Spleen (tissue), 7 donors: ENCODE data around the gene CPT1A.

ENCODE experiments used
- CTCF ChIP-seq, 11 experiments: fragments of 200-600 bp in 7 of 11; fragments of 450-650 bp in 4 of 11; sonication (generic) in 4 of 11; IDR thresholded peaks in 8 of 11; conservative IDR thresholded peaks in 3 of 11; 1 replicate in 7 of 11; 2 replicates in 4 of 11; pipeline versions ENCODE4 v1.4.0 to v1.8.0; 2016 to 2021; ENCODE audit warnings: antibody characterized with exemption in 11 of 11, inconsistent platforms in 4 of 11, mild to moderate bottlenecking in 1 of 11
- POLR2AphosphoS5 ChIP-seq, 3 donors: sonication (generic); formaldehyde crosslinking; IDR thresholded peaks; one replicate each; pipeline ENCODE4 v1.5.1; 2017; ENCODE audit warnings: antibody characterized with exemption in 3 of 3
- donor health status: DM: no; HTN: no; CAD: no; lungs with moderate emphysema.
- donor health status: DM: no; HTN: no; CAD: no.
- donor health status: DM: no; HTN: no; CAD: no.

- TF ChIP-seq CTCF (IDR thresholded peaks at IDR 0.05 in 8 of 11, conservative IDR thresholded peaks at IDR 0.05 in 3 of 11) (no peak), POLR2AphosphoS5 (IDR thresholded peaks at IDR 0.05) (peak in 1 of 3 donors; percentile 28)
These were observed 81.7 kb downstream of the CPT1A start for GRCh38 chr11:68759991-68760390.
